Liver (tissue), 9 donors: ENCODE measurements around the gene CD164. TPM values are rescaled to one million over a fixed set of nuclear protein-coding genes. Genes with fewer than 3 reads are reported as not detected.
A peak's percentile ranks its signal among the peaks of the same experiment; 100 is the strongest.

Experiments used
- DNase-seq: peaks from one replicate; pipeline ENCODE4 v3.0.0-alpha.2; 2017; ENCODE audit warnings: low spot score
- H3K27ac ChIP-seq, 2 donors: one replicate each; pipeline ENCODE4 v1.7.0; 2013; ENCODE audit warnings: inconsistent platforms in 2 of 2, low read length in 2 of 2, control low read depth in 1 of 2, low read depth in 1 of 2, mild to moderate bottlenecking in 1 of 2
- H3K27me3 ChIP-seq, 4 donors: one replicate each; pipeline versions ENCODE4 v1.6.1 to v1.7.0; 2013; ENCODE audit warnings: low read length in 3 of 4, inconsistent platforms in 1 of 4, mild to moderate bottlenecking in 1 of 4, moderate library complexity in 1 of 4; ENCODE audit not compliant: control insufficient read depth in 4 of 4, insufficient read depth in 4 of 4
- H3K36me3 ChIP-seq, 4 donors: one replicate each; pipeline versions ENCODE4 v1.6.1 to v1.7.0; 2013; ENCODE audit warnings: low read length in 3 of 4, mild to moderate bottlenecking in 3 of 4, low read depth in 1 of 4, moderate library complexity in 1 of 4; ENCODE audit not compliant: control insufficient read depth in 4 of 4, insufficient read depth in 3 of 4
- H3K4me1 ChIP-seq, 4 donors: one replicate each; pipeline versions ENCODE4 v1.6.1 to v1.7.0; 2013; ENCODE audit warnings: low read length in 3 of 4, mild to moderate bottlenecking in 3 of 4, moderate library complexity in 1 of 4; ENCODE audit not compliant: control insufficient read depth in 4 of 4, insufficient read depth in 4 of 4
- H3K4me3 ChIP-seq, 3 donors: one replicate each; pipeline versions ENCODE4 v1.6.1 to v1.7.0; 2013; ENCODE audit warnings: low read length in 3 of 3, control low read depth in 1 of 3, low read depth in 1 of 3, mild to moderate bottlenecking in 1 of 3
- H3K9ac ChIP-seq, 2 donors: one replicate each; pipeline ENCODE4 v1.7.0; 2013; ENCODE audit warnings: low read length in 2 of 2, mild to moderate bottlenecking in 2 of 2, moderate library complexity in 2 of 2, control low read depth in 1 of 2, low read depth in 1 of 2
- H3K9me3 ChIP-seq, 4 donors: one replicate each; pipeline versions ENCODE4 v1.6.1 to v1.7.0; 2013; ENCODE audit warnings: low read length in 3 of 4; ENCODE audit not compliant: control insufficient read depth in 4 of 4
- CTCF ChIP-seq: fragments of 150-350 bp; IDR thresholded peaks from 2 replicates; pipeline ENCODE4 v1.5.1; 2017; ENCODE audit warnings: improper control_type of control experiment, low read depth, low read length; ENCODE audit not compliant: missing input control
- EGR1 ChIP-seq, 2 donors: IDR thresholded peaks; 2 replicates each; pipeline ENCODE4 v1.6.1; 2016 to 2018; ENCODE audit warnings: antibody characterized with exemption in 2 of 2, low read depth in 2 of 2
- FOXA2 ChIP-seq: IDR thresholded peaks from 2 replicates; pipeline ENCODE4 v1.6.1; 2016; ENCODE audit warnings: antibody characterized with exemption
- GABPA ChIP-seq, 2 donors: IDR thresholded peaks in 1 of 2; conservative IDR thresholded peaks in 1 of 2; 2 replicates each; pipeline ENCODE4 v1.6.1; 2016; ENCODE audit warnings: antibody characterized with exemption in 2 of 2, mild to moderate bottlenecking in 1 of 2, moderate library complexity in 1 of 2
- HNF4A ChIP-seq, 2 donors: conservative IDR thresholded peaks; 2 replicates each; pipeline ENCODE4 v1.6.1; 2016; ENCODE audit warnings: antibody characterized with exemption in 2 of 2, mild to moderate bottlenecking in 2 of 2
- HNF4G ChIP-seq: IDR thresholded peaks from 2 replicates; pipeline ENCODE4 v1.6.1; 2016; ENCODE audit warnings: antibody characterized with exemption
- JUND ChIP-seq, 2 donors: IDR thresholded peaks; 2 replicates each; pipeline ENCODE4 v1.6.1; 2016; ENCODE audit warnings: antibody characterized with exemption in 2 of 2
- NR2F2 ChIP-seq: IDR thresholded peaks from 2 replicates; pipeline ENCODE4 v1.6.1; 2016; ENCODE audit warnings: antibody characterized with exemption
- RAD21 ChIP-seq, 2 donors: IDR thresholded peaks; 2 replicates each; pipeline ENCODE4 v1.6.1; 2016; ENCODE audit warnings: antibody characterized with exemption in 2 of 2, mild to moderate bottlenecking in 2 of 2
- RXRA ChIP-seq, 2 donors: IDR thresholded peaks; 2 replicates each; pipeline ENCODE4 v1.6.1; 2017 to 2018; ENCODE audit warnings: antibody characterized with exemption in 2 of 2, mild to moderate bottlenecking in 1 of 2
- SP1 ChIP-seq: IDR thresholded peaks from 2 replicates; pipeline ENCODE4 v1.6.1; 2018; ENCODE audit warnings: antibody characterized with exemption, mild to moderate bottlenecking
- TAF1 ChIP-seq: conservative IDR thresholded peaks from 2 replicates; pipeline ENCODE4 v1.6.1; 2016; ENCODE audit warnings: antibody characterized with exemption, mild to moderate bottlenecking
- YY1 ChIP-seq: IDR thresholded peaks from 2 replicates; pipeline ENCODE4 v1.6.1; 2016; ENCODE audit warnings: antibody characterized with exemption, mild to moderate bottlenecking
- WGBS: extraction: QIAGEN DNeasy Blood & Tissue Kit; methylation state at CpG from one replicate; pipeline ENCODE4 v1.1.7; 2013; 5-methylcytosine and 5-hydroxymethylcytosine counted together
- polyA plus RNA-seq, 2 donors: library from polyadenylated mRNA; stranded (reverse) in 1 of 2; unstranded in 1 of 2; fragments of 200-250 nt in 1 of 2; fragments of >200 nt in 1 of 2; fragmentation: Nextera tagmentation in 1 of 2; extraction: Ambion mirVana in 1 of 2; gene quantifications; one replicate each; pipeline versions ENCODE4 v1.2.1 to v1.2.3, GENCODE V29; 2013 to 2015
- total RNA-seq, 2 donors: library from RNA; depleted of rRNA; stranded (reverse); fragments of >200 nt; gene quantifications; one replicate each; pipeline ENCODE4 v1.2.3, GENCODE V29; 2014
- TF ChIP-seq, protein P1 (sequence below): IDR thresholded peaks from 2 replicates; pipeline ENCODE4 v1.6.1; 2016; ENCODE audit warnings: antibody characterized with exemption, mild to moderate bottlenecking
- TF ChIP-seq, protein P2 (sequence below): IDR thresholded peaks from 2 replicates; pipeline ENCODE4 v1.6.1; 2016; ENCODE audit warnings: antibody characterized with exemption
- donor health status: healthy.
- donor health status: healthy.
- donor health status: healthy.
- donor health status: healthy.
- donor health status: healthy.

The CD164 gene
- total and polyA plus RNA-seq, 4 donors = 84.5 to 218 (median 132) TPM

- no peaks in the 10 kb centered on the region for H3K27me3 ChIP-seq
- H3K9me3 ChIP-seq = no peaks in the 10 kb centered on the region
- DNase-seq = no peak
- H3K27ac ChIP-seq = no peak overlapping the region
- TF ChIP-seq RXRA (IDR thresholded peaks at IDR 0.05) (no peak), JUND (IDR thresholded peaks at IDR 0.05) (no peak), TAF1 (no peak), HNF4G (no peak), YY1 (no peak), RAD21 (IDR thresholded peaks at IDR 0.05) (no peak), SP1 (no peak), EGR1 (IDR thresholded peaks at IDR 0.05; ENCODE audit: low read depth in 2 of 2) (no peak)
- TF ChIP-seq, protein P1, sequence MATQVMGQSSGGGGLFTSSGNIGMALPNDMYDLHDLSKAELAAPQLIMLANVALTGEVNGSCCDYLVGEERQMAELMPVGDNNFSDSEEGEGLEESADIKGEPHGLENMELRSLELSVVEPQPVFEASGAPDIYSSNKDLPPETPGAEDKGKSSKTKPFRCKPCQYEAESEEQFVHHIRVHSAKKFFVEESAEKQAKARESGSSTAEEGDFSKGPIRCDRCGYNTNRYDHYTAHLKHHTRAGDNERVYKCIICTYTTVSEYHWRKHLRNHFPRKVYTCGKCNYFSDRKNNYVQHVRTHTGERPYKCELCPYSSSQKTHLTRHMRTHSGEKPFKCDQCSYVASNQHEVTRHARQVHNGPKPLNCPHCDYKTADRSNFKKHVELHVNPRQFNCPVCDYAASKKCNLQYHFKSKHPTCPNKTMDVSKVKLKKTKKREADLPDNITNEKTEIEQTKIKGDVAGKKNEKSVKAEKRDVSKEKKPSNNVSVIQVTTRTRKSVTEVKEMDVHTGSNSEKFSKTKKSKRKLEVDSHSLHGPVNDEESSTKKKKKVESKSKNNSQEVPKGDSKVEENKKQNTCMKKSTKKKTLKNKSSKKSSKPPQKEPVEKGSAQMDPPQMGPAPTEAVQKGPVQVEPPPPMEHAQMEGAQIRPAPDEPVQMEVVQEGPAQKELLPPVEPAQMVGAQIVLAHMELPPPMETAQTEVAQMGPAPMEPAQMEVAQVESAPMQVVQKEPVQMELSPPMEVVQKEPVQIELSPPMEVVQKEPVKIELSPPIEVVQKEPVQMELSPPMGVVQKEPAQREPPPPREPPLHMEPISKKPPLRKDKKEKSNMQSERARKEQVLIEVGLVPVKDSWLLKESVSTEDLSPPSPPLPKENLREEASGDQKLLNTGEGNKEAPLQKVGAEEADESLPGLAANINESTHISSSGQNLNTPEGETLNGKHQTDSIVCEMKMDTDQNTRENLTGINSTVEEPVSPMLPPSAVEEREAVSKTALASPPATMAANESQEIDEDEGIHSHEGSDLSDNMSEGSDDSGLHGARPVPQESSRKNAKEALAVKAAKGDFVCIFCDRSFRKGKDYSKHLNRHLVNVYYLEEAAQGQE = no peak
- TF ChIP-seq, protein P2, sequence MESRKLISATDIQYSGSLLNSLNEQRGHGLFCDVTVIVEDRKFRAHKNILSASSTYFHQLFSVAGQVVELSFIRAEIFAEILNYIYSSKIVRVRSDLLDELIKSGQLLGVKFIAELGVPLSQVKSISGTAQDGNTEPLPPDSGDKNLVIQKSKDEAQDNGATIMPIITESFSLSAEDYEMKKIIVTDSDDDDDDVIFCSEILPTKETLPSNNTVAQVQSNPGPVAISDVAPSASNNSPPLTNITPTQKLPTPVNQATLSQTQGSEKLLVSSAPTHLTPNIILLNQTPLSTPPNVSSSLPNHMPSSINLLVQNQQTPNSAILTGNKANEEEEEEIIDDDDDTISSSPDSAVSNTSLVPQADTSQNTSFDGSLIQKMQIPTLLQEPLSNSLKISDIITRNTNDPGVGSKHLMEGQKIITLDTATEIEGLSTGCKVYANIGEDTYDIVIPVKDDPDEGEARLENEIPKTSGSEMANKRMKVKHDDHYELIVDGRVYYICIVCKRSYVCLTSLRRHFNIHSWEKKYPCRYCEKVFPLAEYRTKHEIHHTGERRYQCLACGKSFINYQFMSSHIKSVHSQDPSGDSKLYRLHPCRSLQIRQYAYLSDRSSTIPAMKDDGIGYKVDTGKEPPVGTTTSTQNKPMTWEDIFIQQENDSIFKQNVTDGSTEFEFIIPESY = no peak
- no peak overlapping the region for H3K4me3 ChIP-seq
- H3K36me3 ChIP-seq = no peaks in the 10 kb centered on the region
- peaks cover 4 to 12% (median 6%) of the 10 kb centered on the region in 4 donors for H3K4me1 ChIP-seq
- H3K9ac ChIP-seq = no peak overlapping the region
- 87% methylated on average over 8 of the region's 8 CpGs for WGBS
Observed at GRCh38 chr6:109348226-109348625, 34.0 kb downstream of the CD164 start.

GRCh38 chr6:109347779-109348178 is 34.5 kb downstream of the CD164 start:
- H3K9ac ChIP-seq = no peak overlapping the region
- H3K36me3 ChIP-seq = no peaks in the 10 kb centered on the region
- H3K9me3 ChIP-seq = no peaks in the 10 kb centered on the region
- H3K4me3 ChIP-seq = no peak overlapping the region
- no peak for DNase-seq
- no peaks in the 10 kb centered on the region for H3K27me3 ChIP-seq
- peaks cover 4 to 12% (median 6%) of the 10 kb centered on the region in 4 donors for H3K4me1 ChIP-seq
- H3K27ac ChIP-seq = no peak overlapping the region
- WGBS = 42% methylated on average over 3 of the region's 3 CpGs
- TF ChIP-seq, protein P2 = no peak
- peak in 1 of 2 donors; percentile 51 for TF ChIP-seq HNF4A (conservative IDR thresholded peaks at IDR 0.05)

GRCh38 chr6:109345986-109346385 is 36.3 kb downstream of the CD164 start:
- no peaks in the 10 kb centered on the region for H3K9me3 ChIP-seq
- H3K27me3 ChIP-seq = no peaks in the 10 kb centered on the region
- no peaks in the 10 kb centered on the region for H3K36me3 ChIP-seq
- WGBS = 93% methylated on average over 4 of the region's 4 CpGs
- no peak for DNase-seq
- no peak overlapping the region for H3K27ac ChIP-seq
- H3K9ac ChIP-seq = no peak overlapping the region
- H3K4me1 ChIP-seq = peaks cover 4 to 12% (median 6%) of the 10 kb centered on the region in 4 donors
- no peak overlapping the region for H3K4me3 ChIP-seq
- no peak for TF ChIP-seq GABPA (IDR thresholded peaks at IDR 0.05 in 1 of 2, conservative IDR thresholded peaks at IDR 0.05 in 1 of 2)
- no peak for TF ChIP-seq NR2F2
- no peak for TF ChIP-seq RXRA (IDR thresholded peaks at IDR 0.05)
- TF ChIP-seq, protein P1 = no peak
- TF ChIP-seq FOXA2 = no peak
- TF ChIP-seq RAD21 (IDR thresholded peaks at IDR 0.05) = no peak
- no peak for TF ChIP-seq CTCF
